GM12874 (cell line): ENCODE data around the gene CYRIA.

Source experiments
- TF ChIP-seq, protein P1 (sequence below): IDR thresholded peaks from 2 replicates; pipeline ENCODE4 v1.5.1; 2011; ENCODE audit warnings: low read depth, mild to moderate bottlenecking, control low read depth, low read length, moderate library complexity; ENCODE audit not compliant: insufficient read depth

CYRIA gene

DNA sequence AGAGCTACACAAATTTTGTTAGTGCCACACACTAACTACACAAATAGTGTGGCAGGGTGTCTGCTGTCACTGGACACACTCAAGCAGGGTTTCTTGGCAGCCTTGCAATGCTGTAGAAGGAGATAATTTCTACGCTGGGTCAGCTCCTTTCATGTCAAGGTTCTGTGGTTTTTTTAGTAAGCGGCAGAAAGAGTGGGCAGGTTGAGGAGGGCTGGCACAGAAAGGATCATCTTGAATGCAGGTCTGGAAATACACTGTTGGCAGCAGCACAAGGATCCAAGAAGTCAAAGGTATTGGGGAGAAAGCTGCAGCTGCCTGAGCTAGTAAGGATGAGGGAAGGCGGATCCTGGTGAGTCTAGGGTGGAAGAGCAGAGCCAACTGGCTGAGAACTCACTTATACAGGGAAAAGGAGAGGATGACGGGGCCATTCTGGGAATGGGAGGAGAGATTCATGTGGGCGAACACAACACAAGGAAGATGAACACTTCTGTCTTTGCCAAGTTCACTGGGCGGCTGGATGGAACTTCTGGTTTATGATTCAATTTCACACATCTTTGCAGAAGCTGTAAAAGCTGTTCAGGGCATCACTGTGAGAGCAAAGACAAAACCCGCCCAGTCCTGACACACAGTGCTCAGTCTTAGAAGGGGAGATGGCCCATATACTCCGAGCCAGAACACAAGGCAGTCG is 16.9 kb upstream of the CYRIA start:
- TF ChIP-seq, protein P1, sequence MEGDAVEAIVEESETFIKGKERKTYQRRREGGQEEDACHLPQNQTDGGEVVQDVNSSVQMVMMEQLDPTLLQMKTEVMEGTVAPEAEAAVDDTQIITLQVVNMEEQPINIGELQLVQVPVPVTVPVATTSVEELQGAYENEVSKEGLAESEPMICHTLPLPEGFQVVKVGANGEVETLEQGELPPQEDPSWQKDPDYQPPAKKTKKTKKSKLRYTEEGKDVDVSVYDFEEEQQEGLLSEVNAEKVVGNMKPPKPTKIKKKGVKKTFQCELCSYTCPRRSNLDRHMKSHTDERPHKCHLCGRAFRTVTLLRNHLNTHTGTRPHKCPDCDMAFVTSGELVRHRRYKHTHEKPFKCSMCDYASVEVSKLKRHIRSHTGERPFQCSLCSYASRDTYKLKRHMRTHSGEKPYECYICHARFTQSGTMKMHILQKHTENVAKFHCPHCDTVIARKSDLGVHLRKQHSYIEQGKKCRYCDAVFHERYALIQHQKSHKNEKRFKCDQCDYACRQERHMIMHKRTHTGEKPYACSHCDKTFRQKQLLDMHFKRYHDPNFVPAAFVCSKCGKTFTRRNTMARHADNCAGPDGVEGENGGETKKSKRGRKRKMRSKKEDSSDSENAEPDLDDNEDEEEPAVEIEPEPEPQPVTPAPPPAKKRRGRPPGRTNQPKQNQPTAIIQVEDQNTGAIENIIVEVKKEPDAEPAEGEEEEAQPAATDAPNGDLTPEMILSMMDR, result no peak

DNA sequence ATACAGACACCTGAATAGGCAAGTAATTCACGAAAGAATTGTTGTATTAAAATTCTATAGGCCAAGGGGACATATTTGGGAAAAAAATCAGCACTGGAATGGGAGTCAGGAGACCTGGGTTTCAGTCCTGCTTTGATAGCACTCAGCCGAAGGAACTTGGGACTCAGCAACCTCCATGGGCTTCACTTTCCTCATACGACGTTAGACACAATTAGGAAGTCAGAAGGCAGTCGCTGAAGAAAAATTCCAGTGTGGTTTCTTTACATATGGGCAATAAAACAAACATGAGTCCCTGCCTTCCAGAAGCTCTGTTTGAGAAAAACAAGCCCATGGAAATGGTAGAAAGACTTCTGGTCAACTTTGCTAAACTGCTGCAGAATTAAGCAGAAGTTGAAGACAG is 15.1 kb upstream of the CYRIA start:
- TF ChIP-seq, protein P1, result no peak

GRCh38 chr2:16680304-16680703 is 14.7 kb upstream of the CYRIA start:
- TF ChIP-seq, protein P1, result no peak

- TF ChIP-seq, protein P1, result no peak
Measured at GRCh38 chr2:16678964-16679363, 13.3 kb upstream of the CYRIA start.

DNA sequence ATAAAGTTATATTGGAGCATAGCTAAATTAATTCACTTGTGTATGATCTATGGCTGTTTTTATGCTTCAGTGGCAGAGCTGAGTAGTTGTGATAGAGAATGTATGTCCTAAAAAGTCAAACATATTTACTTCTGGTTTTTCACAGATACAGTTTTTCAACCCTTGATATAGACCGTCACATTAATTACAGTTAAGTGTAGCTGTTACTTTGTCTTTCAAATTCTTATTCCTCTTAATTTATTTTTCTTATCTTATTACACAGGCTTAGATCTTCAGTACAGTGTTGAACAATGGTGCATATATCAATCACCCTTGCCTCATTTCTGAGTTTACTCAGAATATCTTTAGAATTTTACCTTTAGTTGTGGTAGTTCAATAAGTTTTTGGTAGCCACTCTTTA is 12.2 kb upstream of the CYRIA start:
- TF ChIP-seq, protein P1, result no peak

DNA sequence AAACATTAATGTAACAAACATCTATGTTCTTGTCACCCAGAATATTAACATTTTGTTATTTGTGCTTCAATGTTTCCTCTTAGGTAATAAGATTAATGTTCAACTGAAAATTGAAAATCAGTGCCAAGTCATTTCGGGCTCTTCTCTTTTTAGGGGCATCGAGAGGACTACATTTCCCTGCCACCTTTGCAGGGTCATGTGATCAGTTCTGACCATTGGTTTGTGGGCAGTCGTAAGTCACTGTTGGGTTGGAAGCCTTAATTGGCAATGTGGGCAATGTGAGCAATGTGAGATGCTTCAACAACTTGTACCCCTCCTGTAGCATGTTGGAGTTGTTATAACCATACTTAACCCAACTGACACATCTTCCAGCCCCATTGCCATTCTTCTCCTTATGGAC is 10.1 kb upstream of the CYRIA start:
- TF ChIP-seq, protein P1, result no peak

DNA sequence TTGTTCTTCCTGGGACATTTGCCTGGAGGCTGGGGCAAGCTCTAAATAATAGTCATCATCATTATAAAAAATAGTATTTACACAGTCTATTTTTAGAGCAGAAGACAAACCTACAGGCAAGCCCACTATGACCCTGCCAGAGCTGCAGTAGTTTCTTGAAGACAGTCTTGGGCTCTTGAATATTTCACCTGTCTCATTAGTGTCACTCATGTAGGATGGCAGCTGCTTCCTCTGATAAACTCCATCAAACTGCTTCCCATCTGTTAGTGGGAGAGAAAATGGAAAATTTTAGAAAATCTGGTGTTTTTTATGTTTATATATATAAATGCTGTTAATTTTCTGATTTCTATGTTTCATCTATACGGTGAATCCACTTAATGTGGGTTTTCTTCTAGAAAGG is 8.5 kb upstream of the CYRIA start:
- TF ChIP-seq, protein P1, result no peak
